Right lobe of liver (tissue), 4 donors: ENCODE measurements around the gene ELOVL2.

ENCODE experiments used
- POLR2A ChIP-seq: fragments of 450-650 bp; IDR thresholded peaks from one replicate; pipeline ENCODE4 v1.6.1; 2017; ENCODE audit warnings: antibody characterized with exemption, mild to moderate bottlenecking
- TF ChIP-seq, protein P1 (sequence below), 4 donors: fragments of 200-600 bp in 3 of 4; fragments of 450-650 bp in 1 of 4; IDR thresholded peaks; one replicate each; pipeline versions ENCODE4 v1.5.1 to v1.8.0; 2016 to 2022; ENCODE audit warnings: antibody characterized with exemption in 4 of 4, mild to moderate bottlenecking in 2 of 4
- donor health status: DM: no; HTN: no; CAD: no.
- donor health status: DM: no; HTN: no; CAD: no.
- donor health status: DM: no; HTN: yes; CAD: no.

DNA sequence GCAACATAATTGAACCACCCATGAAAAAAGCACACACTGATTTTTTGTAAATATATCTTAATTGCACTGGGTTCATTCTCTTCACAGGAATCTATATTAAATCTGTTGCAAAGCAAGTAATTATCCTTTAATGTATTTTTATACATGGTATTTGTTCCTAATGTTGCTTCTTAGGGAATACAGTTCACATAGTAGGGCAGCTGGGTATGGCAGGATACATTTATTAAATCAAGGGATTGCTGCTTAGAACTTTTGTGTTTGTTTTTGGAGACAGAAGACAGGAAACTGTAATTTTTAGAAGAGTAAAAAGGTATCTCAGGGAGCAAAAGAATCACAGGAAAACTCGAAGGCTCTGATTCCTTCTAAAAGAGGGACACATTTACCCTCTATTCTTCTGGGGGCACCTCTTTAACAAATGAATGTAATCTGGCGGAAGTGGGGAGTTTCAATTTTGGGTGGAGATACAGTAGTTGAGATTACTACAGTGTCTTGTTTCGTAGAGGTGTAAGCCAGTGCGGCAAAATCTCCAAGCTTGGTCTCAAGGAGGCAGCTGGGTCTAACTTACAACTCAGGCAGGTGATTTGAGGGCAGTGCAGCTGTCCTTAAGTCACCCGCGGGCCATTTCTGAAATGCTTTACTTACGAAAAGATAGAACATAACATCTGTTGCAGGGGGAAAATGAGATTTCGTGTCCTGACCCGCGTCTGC lies 48.7 kb upstream of the ELOVL2 start:
- TF ChIP-seq, protein P1, sequence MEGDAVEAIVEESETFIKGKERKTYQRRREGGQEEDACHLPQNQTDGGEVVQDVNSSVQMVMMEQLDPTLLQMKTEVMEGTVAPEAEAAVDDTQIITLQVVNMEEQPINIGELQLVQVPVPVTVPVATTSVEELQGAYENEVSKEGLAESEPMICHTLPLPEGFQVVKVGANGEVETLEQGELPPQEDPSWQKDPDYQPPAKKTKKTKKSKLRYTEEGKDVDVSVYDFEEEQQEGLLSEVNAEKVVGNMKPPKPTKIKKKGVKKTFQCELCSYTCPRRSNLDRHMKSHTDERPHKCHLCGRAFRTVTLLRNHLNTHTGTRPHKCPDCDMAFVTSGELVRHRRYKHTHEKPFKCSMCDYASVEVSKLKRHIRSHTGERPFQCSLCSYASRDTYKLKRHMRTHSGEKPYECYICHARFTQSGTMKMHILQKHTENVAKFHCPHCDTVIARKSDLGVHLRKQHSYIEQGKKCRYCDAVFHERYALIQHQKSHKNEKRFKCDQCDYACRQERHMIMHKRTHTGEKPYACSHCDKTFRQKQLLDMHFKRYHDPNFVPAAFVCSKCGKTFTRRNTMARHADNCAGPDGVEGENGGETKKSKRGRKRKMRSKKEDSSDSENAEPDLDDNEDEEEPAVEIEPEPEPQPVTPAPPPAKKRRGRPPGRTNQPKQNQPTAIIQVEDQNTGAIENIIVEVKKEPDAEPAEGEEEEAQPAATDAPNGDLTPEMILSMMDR (IDR thresholded peaks at IDR 0.05), result no peak
- no peak for TF ChIP-seq POLR2A
